Fibroblast of skin of right biceps (primary cell): ENCODE measurements around the gene SERTM2.

Experiments used
- DNase-seq: peaks from one replicate; pipeline ENCODE4 v3.0.0-alpha.2; 2013

SERTM2 gene

DNA sequence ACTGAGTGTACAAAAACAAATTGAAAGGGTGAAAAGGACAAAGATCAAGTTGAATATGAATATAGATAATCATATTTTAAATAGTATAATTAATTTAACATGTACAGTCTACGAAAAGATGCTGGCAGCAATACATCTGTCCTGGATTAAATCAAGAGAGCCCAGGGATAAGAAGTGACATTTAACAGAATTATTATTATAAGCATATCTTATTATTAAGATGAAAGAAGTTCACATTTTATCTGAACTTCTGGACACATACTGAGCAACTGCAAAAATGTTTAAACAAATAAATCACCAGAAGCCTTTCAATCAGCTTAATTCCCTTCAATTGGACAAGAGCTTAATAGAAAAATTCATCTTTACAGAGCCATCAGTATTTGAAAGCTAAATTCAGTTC is 50.4 kb downstream of the SERTM2 start:
- DNase-seq: no peak

DNA sequence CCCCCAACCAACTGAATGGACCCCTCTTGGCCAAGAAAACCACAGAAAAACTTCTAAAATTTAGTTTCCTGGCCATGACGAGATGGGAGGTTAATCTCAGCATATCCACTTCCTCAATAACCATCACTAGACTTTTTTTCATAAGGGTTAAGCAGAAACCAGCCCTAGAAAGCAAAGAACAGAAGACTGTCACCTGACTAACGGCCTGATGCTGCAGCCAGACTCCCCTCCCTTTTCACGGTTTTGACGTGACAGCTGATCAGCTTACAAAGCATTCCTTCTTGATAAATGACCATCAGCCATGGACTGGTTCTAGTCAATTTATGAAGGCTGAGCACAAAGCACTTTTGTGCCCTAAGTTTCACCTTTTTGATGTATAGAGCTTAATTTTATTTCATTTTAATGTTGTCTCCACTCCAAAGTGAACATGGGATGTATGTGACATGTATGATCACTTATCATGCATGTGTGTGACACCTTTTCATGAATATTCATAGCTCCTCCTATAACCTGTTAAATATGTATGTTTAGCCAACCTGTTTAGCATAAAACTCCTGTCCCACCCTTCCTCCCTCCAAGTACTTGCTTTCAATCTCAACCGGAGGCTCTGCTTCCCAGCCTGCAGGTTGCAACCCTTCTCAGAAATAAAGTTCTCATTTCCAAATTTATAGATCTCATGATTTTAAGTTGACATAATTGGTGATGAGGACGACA is 56.3 kb downstream of the SERTM2 start:
- DNase-seq: no peak

DNA sequence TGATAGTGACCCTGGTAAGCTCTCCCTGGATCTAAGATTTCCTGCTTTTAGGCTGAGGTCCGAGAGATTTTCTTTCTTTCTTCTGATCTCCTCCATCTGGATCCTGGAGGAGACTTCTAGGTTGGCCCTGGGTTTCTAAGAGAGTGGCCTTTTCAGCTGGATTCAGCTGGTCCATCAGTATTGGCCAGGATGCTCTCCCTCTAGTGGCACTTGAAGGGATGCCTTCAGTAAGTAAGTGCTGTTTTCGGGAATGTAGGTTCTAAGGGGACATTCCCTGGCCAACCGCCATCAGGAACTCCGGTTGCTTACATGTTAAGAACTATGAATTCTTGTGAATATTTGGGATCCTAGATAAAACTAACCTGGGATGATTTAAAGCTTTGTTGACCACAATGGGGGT is 56.9 kb downstream of the SERTM2 start:
- DNase-seq: peak; percentile 0

DNA sequence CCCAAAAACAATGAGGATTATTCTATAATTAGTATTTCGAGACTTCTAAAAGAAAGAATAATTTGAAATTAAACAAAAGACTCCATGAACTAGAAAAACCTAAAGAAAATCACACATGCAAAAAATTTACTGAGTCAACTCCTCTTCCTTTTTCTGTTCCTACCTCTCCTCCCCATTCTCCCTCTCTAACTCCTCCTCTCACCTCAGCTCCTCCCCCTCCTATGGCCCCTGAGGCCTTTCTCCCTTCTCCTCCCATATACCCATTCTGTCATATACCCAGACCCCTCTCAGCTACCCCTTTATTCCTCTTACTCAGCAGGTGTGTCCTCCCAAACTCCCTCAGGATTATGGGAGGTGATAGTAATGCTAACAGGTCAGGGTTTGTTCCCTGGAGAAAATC is 57.4 kb downstream of the SERTM2 start:
- DNase-seq: no peak
